Neural cell (in vitro differentiated cells): ENCODE measurements around the gene TANGO6. TPM values are rescaled to one million over a fixed set of nuclear protein-coding genes. Genes with fewer than 3 reads are reported as not detected.
"Not testable (repeated sequence)": the region's sequence is repeated elsewhere in the genome, so short reads cannot be mapped to it uniquely, and the experiment has no call there.

Experiments used
- H2AFZ ChIP-seq: fragments of 200-600, 300-800 bp; sonication (generic), shearing (Covaris generic); 2 replicates; pipeline ENCODE4 v1.6.0; 2014; ENCODE audit warnings: low read depth, mild to moderate bottlenecking, antibody characterized with exemption, low read length, moderate library complexity
- H3F3A ChIP-seq: fragments of 200-600 bp; shearing (Covaris generic); 2 replicates; pipeline ENCODE4 v1.6.1; 2016; ENCODE audit warnings: mild to moderate bottlenecking, moderate library complexity, mixed read lengths, antibody characterized with exemption, low read length; ENCODE audit not compliant: insufficient read depth, poor library complexity, severe bottlenecking
- H3K27ac ChIP-seq: fragments of 200-600, 300-800 bp; sonication (generic), shearing (Covaris generic); 2 replicates; pipeline ENCODE4 v1.5.1; 2014; ENCODE audit warnings: mild to moderate bottlenecking, low read length, moderate library complexity
- H3K27me3 ChIP-seq: fragments of 300-800, 200-600 bp; sonication (generic), shearing (Covaris generic); 2 replicates; pipeline ENCODE4 v1.6.0; 2014; ENCODE audit warnings: mild to moderate bottlenecking, low read depth, low read length, moderate library complexity; ENCODE audit not compliant: insufficient read depth
- H3K36me3 ChIP-seq: fragments of 300-800, 200-600 bp; sonication (generic), shearing (Covaris generic); 2 replicates; pipeline ENCODE4 v1.5.1; 2014; ENCODE audit warnings: mild to moderate bottlenecking, antibody characterized with exemption, low read length, moderate library complexity; ENCODE audit not compliant: insufficient read depth
- H3K4me2 ChIP-seq: fragments of 300-800, 200-600 bp; sonication (generic), shearing (Covaris generic); 2 replicates; pipeline ENCODE4 v1.6.0; 2014; ENCODE audit warnings: mild to moderate bottlenecking, low read length
- H3K4me3 ChIP-seq: fragments of 300-800, 200-600 bp; sonication (generic), shearing (Covaris generic); 2 replicates; pipeline ENCODE4 v1.5.1; 2014; ENCODE audit warnings: mild to moderate bottlenecking, low read length, moderate library complexity
- H3K79me2 ChIP-seq: fragments of 200-600 bp; shearing (Covaris generic); replicated peaks from 2 replicates; pipeline ENCODE4 v1.6.0; 2014; ENCODE audit warnings: mild to moderate bottlenecking, low read length, moderate library complexity; ENCODE audit not compliant: insufficient read depth
- H3K9ac ChIP-seq: fragments of 300-800, 200-600 bp; sonication (generic), shearing (Covaris generic); 2 replicates; pipeline ENCODE4 v1.6.1; 2016; ENCODE audit warnings: mild to moderate bottlenecking, low read length, mixed read lengths
- H3K9me2 ChIP-seq: fragments of 200-600 bp; shearing (Covaris generic); 2 replicates; pipeline ENCODE4 v1.6.1; 2016; ENCODE audit warnings: mild to moderate bottlenecking, low read length, mixed read lengths; ENCODE audit not compliant: insufficient read depth
- H3K9me3 ChIP-seq: fragments of 200-600, 300-800 bp; sonication (generic), shearing (Covaris generic); 2 replicates; pipeline ENCODE4 v1.6.1; 2016; ENCODE audit warnings: mild to moderate bottlenecking, mixed run types, low read length, moderate library complexity, mixed read lengths
- H4K20me1 ChIP-seq: fragments of 200-600 bp; shearing (Covaris generic); 2 replicates; pipeline ENCODE4 v1.6.1; 2016; ENCODE audit warnings: mild to moderate bottlenecking, mixed run types; ENCODE audit not compliant: insufficient read depth
- CTCF ChIP-seq: fragments of 450-650 bp; IDR thresholded peaks from 2 replicates; pipeline ENCODE4 v1.5.1; 2014; ENCODE audit warnings: antibody characterized with exemption, mild to moderate bottlenecking, moderate library complexity; ENCODE audit not compliant: poor library complexity, severe bottlenecking
- EP300 ChIP-seq: fragments of 450-650 bp; conservative IDR thresholded peaks from 2 replicates; pipeline ENCODE4 v1.6.1; 2014; ENCODE audit warnings: antibody characterized with exemption, mild to moderate bottlenecking, moderate library complexity; ENCODE audit not compliant: poor library complexity, severe bottlenecking
- EZH2 ChIP-seq: fragments of 200-600, 300-800 bp; shearing (Covaris generic), sonication (generic); IDR thresholded peaks from 2 replicates; pipeline ENCODE4 v1.6.1; 2014; ENCODE audit warnings: antibody characterized with exemption, low read length, borderline replicate concordance, mild to moderate bottlenecking; ENCODE audit not compliant: insufficient read depth, poor library complexity, severe bottlenecking
- RAD21 ChIP-seq: fragments of 450-650 bp; conservative IDR thresholded peaks from 2 replicates; pipeline ENCODE4 v1.6.1; 2014; ENCODE audit warnings: antibody characterized with exemption, mild to moderate bottlenecking, moderate library complexity
- REST ChIP-seq: IDR thresholded peaks from 2 replicates; pipeline ENCODE4 v1.6.1; 2012; ENCODE audit warnings: borderline replicate concordance
- SMC3 ChIP-seq: fragments of 450-650 bp; conservative IDR thresholded peaks from 2 replicates; pipeline ENCODE4 v1.6.1; 2014; ENCODE audit warnings: antibody characterized with exemption, mild to moderate bottlenecking, moderate library complexity; ENCODE audit not compliant: poor library complexity
- TAF1 ChIP-seq: IDR thresholded peaks from 2 replicates; pipeline ENCODE4 v1.6.1; 2012; ENCODE audit warnings: low read depth
- polyA plus RNA-seq: library from polyadenylated mRNA; depleted of rRNA; stranded (reverse); fragments of >200 nt; gene quantifications from 2 replicates; pipeline ENCODE4 v1.2.3, GENCODE V29; 2014

Gene TANGO6
- polyA plus RNA-seq, 1 donor from 2014 or later = 9.5 TPM

GRCh38 chr16:68990172-68990845 lies 147.0 kb downstream of the TANGO6 start:
- not testable (repeated sequence) for H3K27me3 ChIP-seq, H3K9ac ChIP-seq, H3K9me2 ChIP-seq, H3K9me3 ChIP-seq, H3K36me3 ChIP-seq, H3K4me3 ChIP-seq, H3F3A ChIP-seq, H3K79me2 ChIP-seq, H3K27ac ChIP-seq, H3K4me2 ChIP-seq, H2AFZ ChIP-seq, H4K20me1 ChIP-seq
- TF ChIP-seq CTCF = peak; percentile 15

- H3K9me3 ChIP-seq = no peaks in the 10 kb centered on the region
These were observed 147.7 kb downstream of the TANGO6 start for GRCh38 chr16:68991075-68991474.

More at GRCh38 chr16:68991075-68991474, 147.7 kb downstream of the TANGO6 start:
- no peaks in the 10 kb centered on the region for H3K9me2 ChIP-seq
- H3K4me3 ChIP-seq = no peak overlapping the region
- no peaks in the 10 kb centered on the region for H3K79me2 ChIP-seq
- H3K4me2 ChIP-seq = no peak overlapping the region
- TF ChIP-seq EZH2 = no peak
- no peak for TF ChIP-seq SMC3
- TF ChIP-seq REST = no peak
- TF ChIP-seq EP300 = no peak
- no peak for TF ChIP-seq RAD21
- no peak for TF ChIP-seq TAF1
- no peaks in the 10 kb centered on the region for H4K20me1 ChIP-seq
- no peak overlapping the region for H3K27ac ChIP-seq
- H3K27me3 ChIP-seq = no peaks in the 10 kb centered on the region
- H2AFZ ChIP-seq = no peak overlapping the region
- H3K36me3 ChIP-seq = no peaks in the 10 kb centered on the region
- no peaks in the 10 kb centered on the region for H3F3A ChIP-seq
- no peak overlapping the region for H3K9ac ChIP-seq
